22Rv1 (cell line): ENCODE results near the gene SHTN1.

ENCODE experiments used
- H3K27ac ChIP-seq: fragments of 450-650 bp; 2 replicates; pipeline ENCODE4 v1.5.1; 2017
- ZFX ChIP-seq: fragments of 450-650 bp; IDR thresholded peaks from 2 replicates; pipeline ENCODE4 v1.6.1; 2017; ENCODE audit warnings: antibody characterized with exemption, borderline replicate concordance
- TF ChIP-seq, protein P1 (sequence below): fragments of 450-650 bp; IDR thresholded peaks from 2 replicates; pipeline ENCODE4 v1.5.1; 2017; ENCODE audit warnings: mild to moderate bottlenecking

Gene SHTN1

DNA sequence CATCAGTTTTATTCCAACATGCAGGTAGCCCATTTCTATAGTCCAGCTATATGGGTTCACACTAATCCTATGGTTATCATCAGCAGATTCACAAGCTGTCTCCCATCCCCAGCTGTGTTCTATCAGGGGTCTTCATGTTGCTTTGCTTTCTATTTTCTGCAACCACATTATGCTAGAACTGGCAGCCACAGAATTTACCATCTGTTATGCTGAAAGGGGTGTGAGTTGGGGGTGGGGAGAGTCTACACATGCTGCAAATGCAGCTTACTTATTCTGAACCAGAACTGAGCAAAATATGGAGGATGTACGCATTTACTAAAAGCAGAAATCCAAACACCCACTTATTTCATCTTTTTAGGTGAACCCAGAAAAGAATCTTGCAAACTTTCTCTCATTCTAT, 32.9 kb downstream of the SHTN1 start:
- no peak overlapping the region for H3K27ac ChIP-seq
- TF ChIP-seq, protein P1, sequence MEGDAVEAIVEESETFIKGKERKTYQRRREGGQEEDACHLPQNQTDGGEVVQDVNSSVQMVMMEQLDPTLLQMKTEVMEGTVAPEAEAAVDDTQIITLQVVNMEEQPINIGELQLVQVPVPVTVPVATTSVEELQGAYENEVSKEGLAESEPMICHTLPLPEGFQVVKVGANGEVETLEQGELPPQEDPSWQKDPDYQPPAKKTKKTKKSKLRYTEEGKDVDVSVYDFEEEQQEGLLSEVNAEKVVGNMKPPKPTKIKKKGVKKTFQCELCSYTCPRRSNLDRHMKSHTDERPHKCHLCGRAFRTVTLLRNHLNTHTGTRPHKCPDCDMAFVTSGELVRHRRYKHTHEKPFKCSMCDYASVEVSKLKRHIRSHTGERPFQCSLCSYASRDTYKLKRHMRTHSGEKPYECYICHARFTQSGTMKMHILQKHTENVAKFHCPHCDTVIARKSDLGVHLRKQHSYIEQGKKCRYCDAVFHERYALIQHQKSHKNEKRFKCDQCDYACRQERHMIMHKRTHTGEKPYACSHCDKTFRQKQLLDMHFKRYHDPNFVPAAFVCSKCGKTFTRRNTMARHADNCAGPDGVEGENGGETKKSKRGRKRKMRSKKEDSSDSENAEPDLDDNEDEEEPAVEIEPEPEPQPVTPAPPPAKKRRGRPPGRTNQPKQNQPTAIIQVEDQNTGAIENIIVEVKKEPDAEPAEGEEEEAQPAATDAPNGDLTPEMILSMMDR, result no peak

DNA sequence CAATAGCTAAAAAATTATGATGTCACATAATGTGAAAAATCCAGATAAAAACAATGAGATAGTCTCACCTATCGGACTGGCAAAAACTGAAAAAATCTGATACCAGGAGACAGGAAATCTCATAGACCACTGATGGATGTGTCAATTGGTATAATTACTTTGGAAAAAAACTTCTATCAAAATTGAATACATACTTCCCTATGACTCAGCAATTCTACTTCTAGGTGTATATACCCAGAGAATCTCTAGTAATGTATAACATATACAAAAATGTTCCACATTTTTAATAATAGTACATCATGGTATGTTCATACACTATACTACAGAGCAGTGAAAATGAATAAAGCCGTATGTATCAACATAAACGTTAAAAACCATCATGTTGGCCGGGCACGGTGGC, 34.9 kb downstream of the SHTN1 start:
- no peak overlapping the region for H3K27ac ChIP-seq
- TF ChIP-seq, protein P1, result no peak
- no peak for TF ChIP-seq ZFX

DNA sequence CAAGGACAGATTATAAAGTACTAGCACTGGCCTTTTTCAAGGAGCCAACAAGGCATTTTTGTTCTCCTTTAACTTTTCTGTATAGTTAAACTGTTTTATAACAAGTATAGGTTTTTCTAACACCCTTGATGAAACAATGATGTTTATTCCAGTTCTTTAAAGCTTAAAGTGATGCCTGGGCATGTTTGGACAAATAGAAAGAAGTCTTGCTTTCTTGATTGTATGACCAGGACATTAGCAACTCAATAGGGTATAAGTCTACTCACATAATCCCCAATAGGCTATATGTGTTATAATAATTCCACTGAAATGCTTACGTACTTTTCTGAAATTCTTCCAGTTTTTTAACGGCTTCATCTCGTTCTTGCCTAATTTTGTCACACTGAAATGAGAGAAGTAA, 36.7 kb downstream of the SHTN1 start:
- TF ChIP-seq, protein P1, result no peak
- no peak for TF ChIP-seq ZFX
- H3K27ac ChIP-seq, result no peak overlapping the region

DNA sequence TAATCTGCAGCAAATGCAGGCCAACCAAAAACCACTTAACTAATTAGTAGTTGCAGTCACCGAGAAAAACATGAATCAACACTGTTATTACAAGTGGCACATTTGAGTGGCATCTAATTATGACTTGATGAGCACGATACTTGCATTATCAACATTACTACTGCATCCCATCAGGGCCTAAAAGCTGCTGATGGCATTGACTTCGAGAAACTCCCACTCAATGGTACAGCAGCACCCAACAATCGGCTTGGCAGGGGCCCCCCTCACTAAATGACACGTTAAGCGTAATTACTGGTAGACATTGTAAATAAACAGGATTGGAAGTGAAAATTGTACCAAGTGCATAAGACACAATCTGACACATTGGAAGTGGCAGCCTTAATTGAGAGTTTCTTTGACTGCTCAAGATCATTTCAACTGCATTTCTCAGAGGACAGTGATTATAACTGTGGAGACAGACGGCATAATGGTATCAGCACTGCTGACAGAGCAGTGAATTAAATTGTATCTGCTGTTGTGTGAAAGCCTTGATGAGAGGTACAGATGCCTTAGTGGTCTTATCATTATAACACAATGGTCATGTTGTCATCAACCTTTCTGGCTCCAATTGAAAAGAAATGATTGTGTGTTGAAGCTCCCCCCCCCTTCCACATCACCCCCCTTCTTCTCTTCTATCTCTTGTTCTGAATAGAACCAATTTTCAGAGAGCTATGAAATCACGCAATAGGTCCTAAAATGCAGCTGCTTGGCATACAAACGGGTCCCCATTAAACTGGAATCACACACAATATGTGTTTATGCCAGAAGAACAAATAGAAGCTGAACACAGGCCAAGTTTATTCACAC, 43.4 kb downstream of the SHTN1 start:
- no peak overlapping the region for H3K27ac ChIP-seq
- TF ChIP-seq ZFX, result no peak
- TF ChIP-seq, protein P1, result no peak

DNA sequence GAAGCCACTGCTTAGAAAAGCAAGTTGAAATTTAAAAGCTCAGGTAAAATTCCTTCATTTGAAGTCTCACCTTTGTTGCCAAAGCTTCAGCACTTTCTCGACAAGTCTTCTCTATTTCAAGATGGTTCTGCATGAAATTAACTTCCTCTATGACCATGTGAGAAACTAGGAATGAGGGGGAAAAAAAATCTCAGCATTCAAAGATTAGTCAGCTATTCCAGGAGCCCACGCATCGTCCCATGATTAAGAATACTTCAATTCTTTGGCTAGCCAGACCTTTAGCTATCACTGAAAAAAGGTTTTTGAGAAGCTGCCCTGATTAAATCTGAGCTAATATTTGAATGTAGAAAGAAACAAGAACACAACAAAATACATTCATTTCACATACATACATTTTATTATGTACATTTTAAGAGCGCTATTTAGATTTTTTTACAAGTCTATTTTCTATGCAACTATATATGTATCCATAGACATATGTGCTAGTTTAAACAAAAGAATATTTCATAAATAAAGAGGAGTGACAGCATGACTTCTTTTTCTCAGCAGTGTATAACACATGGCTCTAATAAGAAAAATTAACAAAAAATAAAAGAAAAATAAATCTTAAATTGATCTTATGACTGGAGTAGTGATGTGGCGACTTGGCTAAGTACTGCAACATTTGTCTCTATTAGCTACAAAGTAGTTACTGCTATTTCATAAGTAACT, 44.8 kb downstream of the SHTN1 start:
- H3K27ac ChIP-seq, result no peak overlapping the region
- TF ChIP-seq ZFX, result no peak
- TF ChIP-seq, protein P1, result no peak

DNA sequence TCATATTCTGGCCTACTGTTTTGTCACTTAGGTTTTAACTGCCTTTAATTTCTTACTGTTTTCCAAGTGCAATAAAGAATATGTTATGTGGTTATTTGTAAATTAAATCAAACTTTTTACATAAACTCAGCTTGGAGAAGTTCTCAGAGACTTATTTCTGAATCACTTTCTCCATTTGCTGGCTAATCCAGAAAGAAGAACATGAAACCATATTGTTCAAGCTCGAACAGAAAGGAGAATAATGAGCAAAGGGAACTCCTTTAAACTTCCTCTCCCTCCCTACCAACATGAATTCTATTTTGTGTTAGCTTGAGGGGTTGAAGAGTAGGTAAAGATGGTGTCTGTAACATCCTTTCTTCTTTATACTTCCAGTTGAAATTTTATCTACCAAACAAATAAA, 52.3 kb downstream of the SHTN1 start:
- H3K27ac ChIP-seq, result no peak overlapping the region
- TF ChIP-seq ZFX, result no peak
- TF ChIP-seq, protein P1, result no peak

DNA sequence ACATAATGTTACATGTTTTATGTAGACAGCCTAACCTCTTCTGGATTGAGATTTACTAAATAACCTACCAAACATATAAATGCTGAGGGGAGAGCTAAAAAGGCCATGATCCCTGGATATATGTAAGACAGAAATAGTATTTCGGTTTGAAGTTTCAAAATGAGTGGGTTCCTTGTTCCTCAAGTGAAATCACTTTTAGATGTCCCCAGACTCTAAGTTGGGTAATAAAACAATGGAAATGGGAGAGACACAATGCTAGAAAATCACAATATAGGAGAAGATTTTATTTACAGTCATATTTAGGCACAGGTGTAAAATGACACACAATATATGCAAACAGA, 56.5 kb downstream of the SHTN1 start:
- H3K27ac ChIP-seq, result no peak overlapping the region
- TF ChIP-seq ZFX, result no peak
- TF ChIP-seq, protein P1, result no peak
